IMR-90 (cell line): Measurements from ENCODE around the gene CHRM4. TPM values are rescaled to one million over a fixed set of nuclear protein-coding genes. Genes with fewer than 3 reads are reported as not detected.

Source experiments
- ATAC-seq: fragments of 200-7000 bp; cut with Tn5 transposase; 2 replicates; pipeline ENCODE4 v1.9.1; 2020; ENCODE audit warnings: low read depth, mild to moderate bottlenecking, moderate library complexity
- BruUV-seq: library from RNA; stranded (reverse); fragments of 400-500 nt; replicated peaks from 2 replicates; lab custom pipeline; 2021; lab: Mats Ljungman, UMichigan
- CTCF ChIA-PET: fragments of 300-600 bp; formaldehyde crosslinking; extraction: SDS; loops from one replicate; lab custom pipeline; 2021; ENCODE audit warnings: antibody characterized with exemption; lab: Yijun Ruan, JAX
- POLR2A ChIA-PET: fragments of 300-600 bp; sonication (Branson Sonifier 250); formaldehyde crosslinking; loops from one replicate; lab custom pipeline; 2022; ENCODE audit warnings: antibody characterized with exemption; ENCODE audit not compliant: unreplicated experiment; lab: Charles Lee
- DNase-seq: peaks from one replicate; pipeline ENCODE4 v3.0.0; 2013
- H2AFZ ChIP-seq: replicated peaks from 2 replicates; pipeline ENCODE3; 2013; ENCODE audit warnings: low read length, mild to moderate bottlenecking; ENCODE audit not compliant: poor library complexity
- H2AK5ac ChIP-seq: 2 replicates; pipeline ENCODE4 v1.6.1; 2013; ENCODE audit warnings: low read depth, low read length, inconsistent platforms
- H2AK9ac ChIP-seq: replicated peaks from 2 replicates; pipeline ENCODE3; 2013; ENCODE audit warnings: mild to moderate bottlenecking, low read depth, low read length, moderate library complexity; ENCODE audit not compliant: poor library complexity
- H2BK120ac ChIP-seq: 2 replicates; pipeline ENCODE4 v1.6.1; 2013; ENCODE audit warnings: low read depth, low read length, inconsistent platforms
- H2BK15ac ChIP-seq: 3 replicates; pipeline ENCODE4 v1.6.1; 2013; ENCODE audit warnings: low read depth, low read length, inconsistent platforms
- H2BK20ac ChIP-seq: 2 replicates; pipeline ENCODE4 v1.6.1; 2013; ENCODE audit warnings: low read depth, mild to moderate bottlenecking, inconsistent platforms, low read length, moderate library complexity
- H2BK5ac ChIP-seq: 2 replicates; pipeline ENCODE4 v1.6.1; 2013; ENCODE audit warnings: mild to moderate bottlenecking, low read depth, low read length, inconsistent platforms; ENCODE audit not compliant: poor library complexity, severe bottlenecking
- H3K14ac ChIP-seq: replicated peaks from 2 replicates; pipeline ENCODE4 v1.6.1; 2013; ENCODE audit warnings: low read depth, low read length, inconsistent platforms
- H3K18ac ChIP-seq: 2 replicates; pipeline ENCODE4 v1.6.1; 2013; ENCODE audit warnings: low read depth, low read length, control low read depth
- H3K23ac ChIP-seq: 2 replicates; pipeline ENCODE4 v1.6.1; 2013; ENCODE audit warnings: low read depth, low read length, inconsistent platforms
- H3K27ac ChIP-seq: 2 replicates; pipeline ENCODE4 v1.5.1; 2013; ENCODE audit warnings: mild to moderate bottlenecking, control low read depth, low read length; ENCODE audit not compliant: insufficient read depth
- H3K27me3 ChIP-seq: 2 replicates; pipeline ENCODE4 v1.6.1; 2013; ENCODE audit warnings: low read length; ENCODE audit not compliant: control insufficient read depth, insufficient read depth
- H3K36me3 ChIP-seq: 2 replicates; pipeline ENCODE4 v1.6.1; 2013; ENCODE audit warnings: low read length, mixed read lengths; ENCODE audit not compliant: control insufficient read depth, insufficient read depth
- H3K4ac ChIP-seq: 2 replicates; pipeline ENCODE4 v1.6.1; 2013; ENCODE audit warnings: low read depth, low read length, inconsistent platforms
- H3K4me1 ChIP-seq: 2 replicates; pipeline ENCODE4 v1.6.1; 2013; ENCODE audit warnings: low read length, mixed read lengths; ENCODE audit not compliant: control insufficient read depth, insufficient read depth
- H3K4me2 ChIP-seq: 2 replicates; pipeline ENCODE4 v1.6.1; 2013; ENCODE audit warnings: low read depth, mild to moderate bottlenecking, control low read depth, low read length, moderate library complexity
- H3K4me3 ChIP-seq: 2 replicates; pipeline ENCODE4 v1.5.1; 2013; ENCODE audit warnings: low read depth, mild to moderate bottlenecking, control low read depth, low read length, moderate library complexity; ENCODE audit not compliant: insufficient read depth
- H3K56ac ChIP-seq: 2 replicates; pipeline ENCODE4 v1.6.1; 2013; ENCODE audit warnings: low read length, inconsistent platforms; ENCODE audit not compliant: insufficient read depth; ENCODE audit errors: extremely low read depth
- H3K79me1 ChIP-seq, 2 experiments: 2 replicates each; pipeline ENCODE4 v1.6.1; 2013; ENCODE audit warnings: low read length in 2 of 2, inconsistent platforms in 1 of 2, low read depth in 1 of 2
- H3K9ac ChIP-seq: 2 replicates; pipeline ENCODE4 v1.6.1; 2013; ENCODE audit warnings: low read depth, low read length, control low read depth
- H3K9me1 ChIP-seq: 2 replicates; pipeline ENCODE4 v1.6.1; 2013; ENCODE audit warnings: low read length, inconsistent platforms; ENCODE audit not compliant: insufficient read depth
- H3K9me3 ChIP-seq: 2 replicates; pipeline ENCODE4 v1.6.1; 2013; ENCODE audit warnings: low read length; ENCODE audit not compliant: control insufficient read depth, insufficient read depth
- H4K20me1 ChIP-seq: 2 replicates; pipeline ENCODE4 v1.6.1; 2013; ENCODE audit warnings: low read length, inconsistent platforms; ENCODE audit not compliant: insufficient read depth
- H4K5ac ChIP-seq: 2 replicates; pipeline ENCODE4 v1.6.1; 2013; ENCODE audit warnings: mild to moderate bottlenecking, low read depth, low read length, control low read depth
- H4K8ac ChIP-seq, 2 experiments: 2 replicates each; pipeline ENCODE4 v1.6.1; 2013; ENCODE audit warnings: low read depth in 2 of 2, low read length in 2 of 2, control low read depth in 1 of 2, inconsistent platforms in 1 of 2
- H4K91ac ChIP-seq: 2 replicates; pipeline ENCODE4 v1.6.1; 2013; ENCODE audit warnings: low read depth, low read length, inconsistent platforms; ENCODE audit not compliant: insufficient read depth
- BHLHE40 ChIP-seq: fragments of 150-350 bp; IDR thresholded peaks from 2 replicates; pipeline ENCODE4 v1.6.1; 2016; ENCODE audit warnings: mild to moderate bottlenecking, low read depth, low read length
- MAFK ChIP-seq: IDR thresholded peaks from 2 replicates; pipeline ENCODE4 v1.6.1; 2012; ENCODE audit warnings: low read depth, low read length, improper control_type of control experiment
- WGBS, 2 experiments: methylation state at CpG; one replicate each; pipeline versions ENCODE4 v1.1.5 to v1.1.7; 2013; ENCODE audit warnings: missing lambda C conversion rate in 2 of 2; ENCODE audit not compliant: insufficient read length in 1 of 2; ENCODE audit errors: extremely low coverage in 2 of 2; 5-methylcytosine and 5-hydroxymethylcytosine counted together
- dilution Hi-C: fragments of 300-500 bp; cut with HindIII; formaldehyde crosslinking; loops from one replicate; pipeline ENCODE4 v1.14.3; 2018; ENCODE audit warnings: low sequenced_read_pairs; ENCODE audit not compliant: unreplicated experiment
- in situ Hi-C: fragments of 300-500 bp; cut with MboI; formaldehyde crosslinking; loops from 3 replicates; pipeline ENCODE4 v1.14.3; 2019; ENCODE audit warnings: low sequenced_read_pairs, inconsistent platforms, mixed read lengths
- intact Hi-C: fragments of 100-400 bp; cut with micrococcal nuclease; formaldehyde crosslinking; loops from 2 replicates; pipeline ENCODE4 v1.10.0; 2022
- polyA plus RNA-seq, 3 experiments: library from polyadenylated mRNA; depleted of rRNA; stranded (reverse); fragments of >200 nt; gene quantifications; 2 replicates each; pipeline ENCODE4 v1.2.3, GENCODE V29; 2012; ENCODE audit warnings: low replicate concordance in 1 of 3
- total RNA-seq: library from RNA; depleted of rRNA; stranded (reverse); fragments of >200 nt; gene quantifications from 2 replicates; pipeline ENCODE4 v1.2.3, GENCODE V29; 2012
- TF ChIP-seq, protein P1 (sequence below): conservative IDR thresholded peaks from 2 replicates; pipeline ENCODE4 v1.5.1; 2012; ENCODE audit warnings: mild to moderate bottlenecking, low read depth, low read length, improper control_type of control experiment
- TF ChIP-seq, protein P2 (sequence below): fragments of 150-350 bp; IDR thresholded peaks from 2 replicates; pipeline ENCODE4 v1.6.1; 2017; ENCODE audit warnings: mild to moderate bottlenecking, antibody characterized with exemption, low read length, low read depth

CHRM4 gene
- total and polyA plus RNA-seq, 2 of the 4 experiments (the other 2 are of a cell fraction) = 0.09 to 0.18 TPM

DNA sequence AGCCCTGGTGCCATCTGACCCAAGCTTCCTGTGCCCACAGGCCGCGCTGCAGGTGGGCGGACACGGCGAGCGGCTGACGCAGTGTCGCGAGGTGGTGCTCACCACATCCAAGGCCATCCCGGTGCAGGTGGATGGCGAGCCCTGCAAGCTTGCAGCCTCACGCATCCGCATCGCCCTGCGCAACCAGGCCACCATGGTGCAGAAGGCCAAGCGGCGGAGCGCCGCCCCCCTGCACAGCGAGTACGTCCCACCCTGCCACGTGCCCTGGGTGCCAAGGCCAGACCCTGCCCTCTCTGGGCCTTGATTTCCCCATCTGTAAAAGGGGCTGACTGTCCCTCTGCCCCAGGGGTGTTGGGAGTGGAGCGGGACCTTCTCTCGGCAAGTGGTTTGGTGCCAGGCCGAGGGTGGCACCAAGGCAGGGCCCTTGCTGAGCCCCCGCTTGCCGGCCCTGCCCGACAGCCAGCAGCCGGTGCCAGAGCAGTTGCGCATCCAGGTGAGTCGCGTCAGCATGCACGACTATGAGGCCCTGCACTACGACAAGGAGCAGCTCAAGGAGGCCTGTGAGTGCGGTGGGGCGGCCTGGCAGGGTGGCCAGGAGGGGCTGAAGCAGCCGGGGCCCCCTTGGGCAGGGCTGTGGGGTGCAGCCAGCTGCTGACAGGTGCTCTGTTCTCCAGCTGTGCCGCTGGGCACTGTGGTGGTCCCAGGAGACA lies 16.0 kb downstream of the CHRM4 start:
- no peak for TF ChIP-seq MAFK
- TF ChIP-seq, protein P1, sequence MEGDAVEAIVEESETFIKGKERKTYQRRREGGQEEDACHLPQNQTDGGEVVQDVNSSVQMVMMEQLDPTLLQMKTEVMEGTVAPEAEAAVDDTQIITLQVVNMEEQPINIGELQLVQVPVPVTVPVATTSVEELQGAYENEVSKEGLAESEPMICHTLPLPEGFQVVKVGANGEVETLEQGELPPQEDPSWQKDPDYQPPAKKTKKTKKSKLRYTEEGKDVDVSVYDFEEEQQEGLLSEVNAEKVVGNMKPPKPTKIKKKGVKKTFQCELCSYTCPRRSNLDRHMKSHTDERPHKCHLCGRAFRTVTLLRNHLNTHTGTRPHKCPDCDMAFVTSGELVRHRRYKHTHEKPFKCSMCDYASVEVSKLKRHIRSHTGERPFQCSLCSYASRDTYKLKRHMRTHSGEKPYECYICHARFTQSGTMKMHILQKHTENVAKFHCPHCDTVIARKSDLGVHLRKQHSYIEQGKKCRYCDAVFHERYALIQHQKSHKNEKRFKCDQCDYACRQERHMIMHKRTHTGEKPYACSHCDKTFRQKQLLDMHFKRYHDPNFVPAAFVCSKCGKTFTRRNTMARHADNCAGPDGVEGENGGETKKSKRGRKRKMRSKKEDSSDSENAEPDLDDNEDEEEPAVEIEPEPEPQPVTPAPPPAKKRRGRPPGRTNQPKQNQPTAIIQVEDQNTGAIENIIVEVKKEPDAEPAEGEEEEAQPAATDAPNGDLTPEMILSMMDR = no peak
- no peak for TF ChIP-seq BHLHE40
- TF ChIP-seq, protein P2, sequence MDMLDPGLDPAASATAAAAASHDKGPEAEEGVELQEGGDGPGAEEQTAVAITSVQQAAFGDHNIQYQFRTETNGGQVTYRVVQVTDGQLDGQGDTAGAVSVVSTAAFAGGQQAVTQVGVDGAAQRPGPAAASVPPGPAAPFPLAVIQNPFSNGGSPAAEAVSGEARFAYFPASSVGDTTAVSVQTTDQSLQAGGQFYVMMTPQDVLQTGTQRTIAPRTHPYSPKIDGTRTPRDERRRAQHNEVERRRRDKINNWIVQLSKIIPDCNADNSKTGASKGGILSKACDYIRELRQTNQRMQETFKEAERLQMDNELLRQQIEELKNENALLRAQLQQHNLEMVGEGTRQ = no peak
- Histone ChIP-seq H2BK5ac (no peak overlapping the region), H3K9me1 (no peaks in the 10 kb centered on the region), H2AK9ac (no peak overlapping the region), H4K20me1 (no peaks in the 10 kb centered on the region), H2BK120ac (no peak overlapping the region), H3K79me1 (no peaks in the 10 kb centered on the region), H4K5ac (no peak overlapping the region), H3K36me3 (peaks cover 30% of the 10 kb centered on the region), H2AK5ac (no peak overlapping the region), H3K4me2 (no peak overlapping the region), H4K8ac (no peak overlapping the region), H3K4me3 (no peak overlapping the region), H3K23ac (no peak overlapping the region), H2BK20ac (no peak overlapping the region), H3K14ac (no peak overlapping the region), H3K27ac (no peak overlapping the region), H3K9me3 (no peaks in the 10 kb centered on the region), H4K91ac (no peak overlapping the region), H3K4ac (no peak overlapping the region), H3K27me3 (no peaks in the 10 kb centered on the region), H3K9ac (no peak overlapping the region), H3K18ac (no peak overlapping the region), H3K4me1 (peaks cover 1% of the 10 kb centered on the region; the same call in 1 of the 2 replicates), H2AFZ (no peak overlapping the region), H3K56ac (no peak overlapping the region), H2BK15ac (no peak overlapping the region)
- ATAC-seq (no peak), DNase-seq (no peak)
- ChIA-PET CTCF (no interaction called here), POLR2A (no interaction called here)
- WGBS, 2 experiments = 89% methylated on average over 13 of the region's 38 CpGs; no CpG with 5 or more reads in 1 of the 2 experiments
- dilution Hi-C loops (no loop called here), in situ Hi-C loops (no loop called here), intact Hi-C loops (no loop called here)
- BruUV-seq = no TSS peak
